HepG2 (cell line): ENCODE data around the gene HINT2. TPM values are rescaled to one million over a fixed set of nuclear protein-coding genes. Genes with fewer than 3 reads are reported as not detected.

Source experiments
- ARHGAP35 ChIP-seq: sonication (generic); formaldehyde crosslinking; IDR thresholded peaks from 2 replicates; pipeline ENCODE4 v1.9.0; 2022; ENCODE audit warnings: mild to moderate bottlenecking, inconsistent platforms, moderate library complexity, missing genetic modification reagents, borderline replicate concordance
- ASH2L ChIP-seq: fragments of 300-600, 200-600 bp; sonication (generic); IDR thresholded peaks from 2 replicates; pipeline ENCODE4 v1.7.0; 2017; ENCODE audit warnings: low read depth, mild to moderate bottlenecking, moderate library complexity, mixed read lengths, low read length; ENCODE audit not compliant: insufficient read length
- BATF2 ChIP-seq: sonication (generic); formaldehyde crosslinking; IDR thresholded peaks from 2 replicates; pipeline ENCODE4 v1.8.0; 2022; ENCODE audit warnings: mild to moderate bottlenecking, missing genetic modification reagents, moderate library complexity
- BORCS8-MEF2B ChIP-seq: sonication (generic); formaldehyde crosslinking; IDR thresholded peaks from 2 replicates; pipeline ENCODE4 v1.8.0; 2022; ENCODE audit warnings: mild to moderate bottlenecking, missing genetic modification reagents
- CBX5 ChIP-seq: sonication (generic); formaldehyde crosslinking; IDR thresholded peaks from 2 replicates; pipeline ENCODE4 v1.4.0; 2020; ENCODE audit warnings: missing genetic modification reagents, borderline replicate concordance
- CENPT ChIP-seq: sonication (generic); formaldehyde crosslinking; IDR thresholded peaks from 2 replicates; pipeline ENCODE4 v1.8.0; 2022; ENCODE audit warnings: low read depth, mild to moderate bottlenecking, moderate library complexity, missing genetic modification reagents
- FOSL2 ChIP-seq: sonication (generic); formaldehyde crosslinking; IDR thresholded peaks from 2 replicates; pipeline ENCODE4 v1.4.0; 2020; ENCODE audit warnings: missing genetic modification reagents
- HMGA1 ChIP-seq: sonication (generic); formaldehyde crosslinking; conservative IDR thresholded peaks from 2 replicates; pipeline ENCODE4 v1.4.0; 2020; ENCODE audit warnings: missing genetic modification reagents
- HNRNPL ChIP-seq: fragments of 200-400 bp; formaldehyde crosslinking; IDR thresholded peaks from 2 replicates; pipeline ENCODE4 v1.6.1; 2017; ENCODE audit warnings: mild to moderate bottlenecking, low read depth, low read length
- HOXA9 ChIP-seq: sonication (generic); formaldehyde crosslinking; IDR thresholded peaks from 2 replicates; pipeline ENCODE4 v1.8.1; 2022; ENCODE audit warnings: missing genetic modification reagents, mild to moderate bottlenecking, moderate library complexity, borderline replicate concordance
- KDM2A ChIP-seq: sonication (generic); formaldehyde crosslinking; IDR thresholded peaks from 2 replicates; pipeline ENCODE4 v1.4.0; 2020; ENCODE audit warnings: low read depth, missing genetic modification reagents, borderline replicate concordance
- KDM5B ChIP-seq: sonication (generic); formaldehyde crosslinking; IDR thresholded peaks from 2 replicates; pipeline ENCODE4 v1.4.0; 2020; ENCODE audit warnings: missing genetic modification reagents, mild to moderate bottlenecking, borderline replicate concordance
- MEIS2 ChIP-seq: sonication (generic); formaldehyde crosslinking; IDR thresholded peaks from 2 replicates; pipeline ENCODE4 v1.9.0; 2021; ENCODE audit warnings: mild to moderate bottlenecking, missing genetic modification reagents
- MZF1 ChIP-seq: sonication (generic); formaldehyde crosslinking; IDR thresholded peaks from 2 replicates; pipeline ENCODE4 v1.8.1; 2023; ENCODE audit warnings: mild to moderate bottlenecking, missing genetic modification reagents, borderline replicate concordance
- PHB2 ChIP-seq: fragments of 450-650 bp; IDR thresholded peaks from 2 replicates; pipeline ENCODE4 v1.6.1; 2018; ENCODE audit not compliant: partially characterized antibody
- REXO4 ChIP-seq: sonication (generic); formaldehyde crosslinking; IDR thresholded peaks from 2 replicates; pipeline ENCODE4 v1.8.0; 2022; ENCODE audit warnings: missing genetic modification reagents, mild to moderate bottlenecking, borderline replicate concordance
- SMARCC2 ChIP-seq: fragments of 450-650 bp; IDR thresholded peaks from 2 replicates; pipeline ENCODE4 v1.6.1; 2017; ENCODE audit warnings: antibody characterized with exemption, mild to moderate bottlenecking
- SPEN ChIP-seq: sonication (generic); formaldehyde crosslinking; IDR thresholded peaks from 2 replicates; pipeline ENCODE4 v1.5.1; 2020; ENCODE audit warnings: low read depth, mild to moderate bottlenecking, missing genetic modification reagents
- SRSF9 ChIP-seq: fragments of 200-400 bp; formaldehyde crosslinking; IDR thresholded peaks from 2 replicates; pipeline ENCODE4 v1.6.1; 2018; ENCODE audit warnings: borderline replicate concordance, mild to moderate bottlenecking, low read depth, low read length; ENCODE audit not compliant: insufficient read depth, poor library complexity, severe bottlenecking
- ZBTB7B ChIP-seq: sonication (generic); formaldehyde crosslinking; IDR thresholded peaks from 2 replicates; pipeline ENCODE4 v1.4.0; 2020; ENCODE audit warnings: missing genetic modification reagents
- ZNF253 ChIP-seq: sonication (generic); formaldehyde crosslinking; IDR thresholded peaks from 2 replicates; pipeline ENCODE4 v1.8.0; 2022; ENCODE audit warnings: mild to moderate bottlenecking, missing genetic modification reagents, borderline replicate concordance
- ZNF256 ChIP-seq: sonication (generic); formaldehyde crosslinking; conservative IDR thresholded peaks from 2 replicates; pipeline ENCODE4 v1.4.0; 2020; ENCODE audit warnings: missing genetic modification reagents
- ZNF343 ChIP-seq: sonication (generic); formaldehyde crosslinking; IDR thresholded peaks from 2 replicates; pipeline ENCODE4 v1.4.0; 2020; ENCODE audit warnings: mild to moderate bottlenecking, missing genetic modification reagents
- ZNF468 ChIP-seq: sonication (generic); formaldehyde crosslinking; IDR thresholded peaks from 2 replicates; pipeline ENCODE4 v1.8.0; 2022; ENCODE audit warnings: mild to moderate bottlenecking, moderate library complexity, missing genetic modification reagents
- ZNF589 ChIP-seq: sonication (generic); formaldehyde crosslinking; conservative IDR thresholded peaks from 2 replicates; pipeline ENCODE4 v1.8.0; 2022; ENCODE audit warnings: mild to moderate bottlenecking, moderate library complexity, missing genetic modification reagents
- ZNF605 ChIP-seq: sonication (generic); formaldehyde crosslinking; IDR thresholded peaks from 2 replicates; pipeline ENCODE4 v1.8.0; 2022; ENCODE audit warnings: mild to moderate bottlenecking, missing genetic modification reagents
- ZNF644 ChIP-seq: IDR thresholded peaks from 2 replicates; pipeline ENCODE4 v1.6.1; 2016; ENCODE audit warnings: low read depth
- ZNF670 ChIP-seq: sonication (generic); formaldehyde crosslinking; IDR thresholded peaks from 2 replicates; pipeline ENCODE4 v1.8.0; 2022; ENCODE audit warnings: mild to moderate bottlenecking, missing genetic modification reagents, borderline replicate concordance
- polyA plus RNA-seq, 8 experiments: library from polyadenylated mRNA; depleted of rRNA in 3 of 8; stranded (reverse) in 7 of 8; unstranded in 1 of 8; fragments of >200 nt; fragmentation: Illumina TruSeq in 4 of 8; extraction: Trizol in 4 of 8; gene quantifications; 2 replicates each; pipeline versions ENCODE4 v1.2.1 to v1.2.3, GENCODE V29; 2011 to 2016; ENCODE audit warnings: low read depth in 4 of 8, missing spikeins in 1 of 8, mixed read lengths in 1 of 8; ENCODE audit not compliant: insufficient read depth in 1 of 8
- total RNA-seq, 5 experiments: library from RNA; depleted of rRNA; stranded (reverse); fragments of >200 nt; fragmentation: Illumina TruSeq; extraction: Trizol; gene quantifications; 2 replicates each; pipeline ENCODE4 v1.2.3, GENCODE V29; 2016; ENCODE audit warnings: low read depth in 1 of 5
- TF ChIP-seq, protein P1 (sequence below): sonication (generic); formaldehyde crosslinking; conservative IDR thresholded peaks from 2 replicates; pipeline ENCODE4 v1.8.0; 2022; ENCODE audit warnings: missing genetic modification reagents
- TF ChIP-seq, protein P2 (sequence below): IDR thresholded peaks from 2 replicates; pipeline ENCODE4 v1.6.1; 2016; ENCODE audit warnings: mild to moderate bottlenecking, missing biosample characterization, missing genetic modification reagents

The HINT2 gene
- total and polyA plus RNA-seq, 2 of the 13 experiments (the other 11 are each of a cell fraction or from before 2014, with no cell fraction given), result 37.9 to 56.2 TPM

GRCh38 chr9:35812025-35812602 lies 2.7 kb downstream of the HINT2 start, which contains the start of gene SPAG8 (continued):
- peak; percentile 74 for TF ChIP-seq BORCS8-MEF2B (CRISPR knock-in tag)
- TF ChIP-seq HNRNPL, result no peak
- peak; percentile 31; the same call in 1 of the 2 replicates for TF ChIP-seq CBX5 (CRISPR knock-in tag)
- 0 out of 2 replicates have a peak, but pooled peaks have one; percentile 40 for TF ChIP-seq ZBTB7B (CRISPR knock-in tag)
- TF ChIP-seq FOSL2, result peak; percentile 37; the same call in 1 of the 2 replicates
- TF ChIP-seq KDM5B (CRISPR knock-in tag), result no peak
- TF ChIP-seq BATF2 (CRISPR knock-in tag), result no peak
- TF ChIP-seq SRSF9, result no peak
- no peak for TF ChIP-seq REXO4
- TF ChIP-seq ZNF343 (CRISPR knock-in tag), result no peak
- no peak for TF ChIP-seq CENPT (CRISPR knock-in tag)
- no peak for TF ChIP-seq ZNF605 (CRISPR knock-in tag)
- TF ChIP-seq ZNF589 (CRISPR knock-in tag), result no peak
- no peak for TF ChIP-seq MZF1 (CRISPR knock-in tag)
- TF ChIP-seq SMARCC2, result no peak
- peak; percentile 52; the same call in 1 of the 2 replicates for TF ChIP-seq SPEN
- TF ChIP-seq KDM2A, result peak; percentile 88
- TF ChIP-seq ZNF670 (CRISPR knock-in tag), result no peak
- no peak for TF ChIP-seq ZNF644 (CRISPR knock-in tag)
- TF ChIP-seq, protein P1, sequence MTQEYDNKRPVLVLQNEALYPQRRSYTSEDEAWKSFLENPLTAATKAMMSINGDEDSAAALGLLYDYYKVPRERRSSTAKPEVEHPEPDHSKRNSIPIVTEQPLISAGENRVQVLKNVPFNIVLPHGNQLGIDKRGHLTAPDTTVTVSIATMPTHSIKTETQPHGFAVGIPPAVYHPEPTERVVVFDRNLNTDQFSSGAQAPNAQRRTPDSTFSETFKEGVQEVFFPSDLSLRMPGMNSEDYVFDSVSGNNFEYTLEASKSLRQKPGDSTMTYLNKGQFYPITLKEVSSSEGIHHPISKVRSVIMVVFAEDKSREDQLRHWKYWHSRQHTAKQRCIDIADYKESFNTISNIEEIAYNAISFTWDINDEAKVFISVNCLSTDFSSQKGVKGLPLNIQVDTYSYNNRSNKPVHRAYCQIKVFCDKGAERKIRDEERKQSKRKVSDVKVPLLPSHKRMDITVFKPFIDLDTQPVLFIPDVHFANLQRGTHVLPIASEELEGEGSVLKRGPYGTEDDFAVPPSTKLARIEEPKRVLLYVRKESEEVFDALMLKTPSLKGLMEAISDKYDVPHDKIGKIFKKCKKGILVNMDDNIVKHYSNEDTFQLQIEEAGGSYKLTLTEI, result no peak
- no peak for TF ChIP-seq ZNF468 (CRISPR knock-in tag)
- TF ChIP-seq HMGA1 (CRISPR knock-in tag), result no peak
- TF ChIP-seq ZNF253 (CRISPR knock-in tag), result no peak
- TF ChIP-seq HOXA9 (CRISPR knock-in tag), result no peak
- TF ChIP-seq, protein P2, sequence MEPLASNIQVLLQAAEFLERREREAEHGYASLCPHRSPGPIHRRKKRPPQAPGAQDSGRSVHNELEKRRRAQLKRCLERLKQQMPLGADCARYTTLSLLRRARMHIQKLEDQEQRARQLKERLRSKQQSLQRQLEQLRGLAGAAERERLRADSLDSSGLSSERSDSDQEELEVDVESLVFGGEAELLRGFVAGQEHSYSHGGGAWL (CRISPR knock-in tag), result no peak
- TF ChIP-seq ASH2L, result no peak
- TF ChIP-seq ZNF256, result no peak
- no peak for TF ChIP-seq ARHGAP35
- no peak for TF ChIP-seq PHB2
- TF ChIP-seq MEIS2 (CRISPR knock-in tag), result 0 out of 2 replicates have a peak, but pooled peaks have one; percentile 8
